Activated naive CD4-positive, alpha-beta T cell treated with anti-CD3 and anti-CD28 coated beads, Interleukin-2, amount 50 U/mL, for 72 hours (primary cell): ENCODE results near the gene PLXNA3. TPM values are rescaled to one million over a fixed set of nuclear protein-coding genes. Genes with fewer than 3 reads are reported as not detected.

Source experiments
- ATAC-seq, 2 donors: fragments of 150-1000 bp; cut with Tn5 transposase; 2 replicates each; pipeline ENCODE4 v1.10.0; 2021; ENCODE audit warnings: mild to moderate bottlenecking in 2 of 2, moderate library complexity in 2 of 2
- DNase-seq, 2 donors: peaks; one replicate each; pipeline ENCODE4 v3.0.0; 2021 to 2022; ENCODE audit warnings: low spot score in 2 of 2
- H3K27ac Mint-ChIP-seq, 2 donors: one replicate each; pipeline ENCODE4 v1.8.0; 2022; ENCODE audit warnings: mild to moderate bottlenecking in 2 of 2, mixed read lengths in 2 of 2
- H3K36me3 Mint-ChIP-seq, 2 donors: one replicate each; pipeline ENCODE4 v1.8.0; 2022; ENCODE audit warnings: mixed read lengths in 2 of 2
- H3K9me3 Mint-ChIP-seq, 2 donors: one replicate each; pipeline ENCODE4 v1.8.0; 2022; ENCODE audit warnings: mixed read lengths in 2 of 2
- total RNA-seq, 2 donors: library from RNA; stranded (reverse); gene quantifications; one replicate each; pipeline ENCODE4 v1.2.3, GENCODE V29; 2022

The PLXNA3 gene
- total RNA-seq, 2 donors from 2014 or later: 37.2 to 40.4 TPM

- H3K27ac Mint-ChIP-seq: no peak overlapping the region
- no peaks in the 10 kb centered on the region for H3K9me3 Mint-ChIP-seq
- DNase-seq: no peak
- ATAC-seq: peak in 1 of 2 donors; percentile 2
- peaks cover 0 to 6% of the 10 kb centered on the region in 2 donors for H3K36me3 Mint-ChIP-seq
These were observed 13.3 kb upstream of the PLXNA3 start for GRCh38 chrX:154444755-154445246.

- no peaks in the 10 kb centered on the region for H3K9me3 Mint-ChIP-seq
- DNase-seq (no peak), ATAC-seq (no peak)
- peaks cover 0 to 6% of the 10 kb centered on the region in 2 donors for H3K36me3 Mint-ChIP-seq
- H3K27ac Mint-ChIP-seq: peak overlapping the region in 1 of 2 donors; percentile 78
These were observed 12.3 kb upstream of the PLXNA3 start for GRCh38 chrX:154445776-154446175.

DNA sequence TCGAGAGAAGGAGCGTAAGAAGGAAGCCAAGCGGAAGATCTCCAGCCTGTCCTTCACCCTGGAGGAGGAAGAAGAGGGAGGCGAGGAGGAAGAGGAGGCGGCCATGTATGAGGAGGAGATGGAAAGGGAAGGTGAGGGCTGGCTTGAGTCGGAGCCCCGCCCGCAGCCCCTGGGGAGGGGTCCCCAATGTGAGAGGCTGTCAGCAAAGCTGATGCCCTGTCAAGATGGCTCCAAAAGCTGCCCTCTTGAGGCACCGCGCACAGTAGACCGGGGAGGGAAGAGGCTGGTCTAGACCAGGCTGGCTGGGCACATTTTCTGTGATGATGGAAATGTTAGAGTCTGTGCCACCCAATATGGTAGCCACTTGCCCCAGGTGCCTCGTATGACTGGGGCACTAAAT is 11.7 kb upstream of the PLXNA3 start:
- H3K36me3 Mint-ChIP-seq: peaks cover 0 to 6% of the 10 kb centered on the region in 2 donors

DNA sequence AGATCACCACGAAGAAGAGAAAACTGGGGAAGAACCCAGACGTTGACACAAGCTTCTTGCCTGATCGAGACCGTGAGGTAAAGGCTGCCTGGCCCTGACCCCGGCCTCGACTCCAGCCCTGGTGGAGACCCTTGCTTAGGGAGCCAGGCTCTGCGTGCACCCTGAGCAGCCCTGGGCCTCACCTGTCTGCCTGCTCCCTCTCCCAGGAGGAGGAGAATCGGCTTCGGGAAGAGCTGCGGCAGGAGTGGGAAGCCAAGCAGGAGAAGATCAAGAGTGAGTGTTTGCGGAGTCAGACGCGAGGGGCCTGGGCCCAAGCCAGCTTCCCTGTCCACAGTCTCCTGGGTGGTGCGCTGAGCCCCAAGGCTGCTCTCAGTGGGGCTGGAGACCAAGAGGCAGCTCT is 9.6 kb upstream of the PLXNA3 start:
- DNase-seq (no peak), ATAC-seq (no peak)
- H3K27ac Mint-ChIP-seq: no peak overlapping the region
- no peaks in the 10 kb centered on the region for H3K9me3 Mint-ChIP-seq
- peaks cover 0 to 6% of the 10 kb centered on the region in 2 donors for H3K36me3 Mint-ChIP-seq

More for the DNA sequence above, 11.7 kb upstream of the PLXNA3 start:
- Mint-ChIP-seq H3K27ac (peak overlapping the region; percentile 72 to 78), H3K9me3 (no peaks in the 10 kb centered on the region)
- DNase-seq (no peak), ATAC-seq (no peak)

DNA sequence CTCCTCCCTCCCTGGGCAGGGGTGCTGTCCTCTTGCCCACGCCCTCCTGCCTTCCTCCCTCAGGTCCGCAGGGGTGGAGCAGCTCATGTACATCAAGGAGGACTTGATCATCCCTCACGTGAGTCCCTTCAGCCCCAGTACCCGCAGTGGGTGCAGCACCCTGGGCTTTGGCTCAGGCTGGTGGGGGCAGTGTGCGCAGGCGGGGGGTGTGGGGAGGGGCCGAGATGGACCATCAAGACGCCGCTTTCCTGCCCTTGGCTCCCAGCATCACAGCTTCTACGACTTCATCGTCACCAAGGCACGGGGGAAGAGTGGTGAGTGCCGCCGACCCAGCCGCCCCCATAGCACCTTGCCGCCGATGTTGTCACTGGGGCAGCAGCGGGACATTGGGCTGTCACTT is 8.5 kb upstream of the PLXNA3 start:
- no peak overlapping the region for H3K27ac Mint-ChIP-seq
- H3K36me3 Mint-ChIP-seq: peaks cover 0 to 6% of the 10 kb centered on the region in 2 donors
- no peaks in the 10 kb centered on the region for H3K9me3 Mint-ChIP-seq
- no peak for ATAC-seq
- DNase-seq: no peak

DNA sequence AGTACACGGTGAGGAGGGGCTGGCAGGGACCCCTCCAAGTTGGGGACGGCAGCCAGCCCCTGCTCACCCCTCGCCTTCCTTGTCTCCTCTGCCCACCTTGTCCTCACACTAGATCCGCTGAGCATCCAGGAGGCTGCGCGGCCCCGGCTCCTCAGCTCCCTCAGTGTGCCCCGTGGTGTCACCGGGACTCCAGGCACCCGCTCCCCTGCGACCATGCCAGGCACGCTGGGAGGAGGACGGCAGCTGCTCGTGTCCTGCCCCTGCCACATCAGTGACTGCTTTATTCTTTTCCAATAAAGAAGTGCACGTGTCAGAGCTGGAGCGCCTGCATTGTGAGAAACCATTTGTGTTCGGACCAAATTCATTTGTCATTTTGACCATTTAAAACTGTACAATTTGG is 7.8 kb upstream of the PLXNA3 start:
- Mint-ChIP-seq H3K27ac (no peak overlapping the region), H3K36me3 (peaks cover 0 to 6% of the 10 kb centered on the region in 2 donors), H3K9me3 (no peaks in the 10 kb centered on the region)
- DNase-seq: no peak
- no peak for ATAC-seq

- Mint-ChIP-seq H3K27ac (no peak overlapping the region), H3K36me3 (peaks cover 5 to 7% of the 10 kb centered on the region in 2 donors), H3K9me3 (no peaks in the 10 kb centered on the region)
- DNase-seq (no peak), ATAC-seq (no peak)
These were observed 5.3 kb upstream of the PLXNA3 start for GRCh38 chrX:154452823-154453222.

DNA sequence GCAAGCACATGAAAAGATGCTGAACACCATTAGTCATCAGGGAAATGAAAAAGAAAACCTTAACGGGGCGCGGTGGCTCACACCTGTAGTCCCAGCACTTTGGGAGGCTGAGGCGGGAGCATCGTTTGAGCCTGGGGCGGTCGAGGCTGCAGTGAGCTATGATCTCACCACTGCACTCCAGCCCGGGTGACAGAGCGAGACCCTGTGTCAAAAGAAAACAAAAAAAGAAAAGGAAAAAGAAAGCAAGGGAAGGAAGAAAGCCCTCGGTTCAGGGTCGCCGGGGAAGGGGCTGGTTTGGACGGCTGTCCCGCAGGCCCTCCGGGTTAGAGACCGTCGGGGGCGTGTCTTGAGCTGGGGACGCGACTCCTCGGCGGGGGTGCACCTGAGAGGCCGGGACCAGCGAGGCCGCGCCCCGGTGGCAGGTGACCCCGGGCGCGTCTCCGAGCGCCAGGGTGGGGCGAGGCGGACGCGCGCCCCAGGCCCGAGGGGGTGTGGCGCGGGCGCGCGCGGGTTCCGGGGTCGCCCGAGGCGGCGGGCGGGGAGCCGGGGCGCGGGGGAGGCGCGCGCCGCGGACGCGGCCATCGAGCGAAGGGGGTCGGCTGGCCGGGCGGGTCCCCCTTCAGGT is 478 bp upstream of the PLXNA3 start:
- H3K36me3 Mint-ChIP-seq: peaks cover 5 to 7% of the 10 kb centered on the region in 2 donors
- peak; percentile 69 to 78 for ATAC-seq
- DNase-seq: peak in 1 of 2 donors; percentile 50
- H3K27ac Mint-ChIP-seq: peak overlapping the region; percentile 85 to 97
- no peaks in the 10 kb centered on the region for H3K9me3 Mint-ChIP-seq

DNA sequence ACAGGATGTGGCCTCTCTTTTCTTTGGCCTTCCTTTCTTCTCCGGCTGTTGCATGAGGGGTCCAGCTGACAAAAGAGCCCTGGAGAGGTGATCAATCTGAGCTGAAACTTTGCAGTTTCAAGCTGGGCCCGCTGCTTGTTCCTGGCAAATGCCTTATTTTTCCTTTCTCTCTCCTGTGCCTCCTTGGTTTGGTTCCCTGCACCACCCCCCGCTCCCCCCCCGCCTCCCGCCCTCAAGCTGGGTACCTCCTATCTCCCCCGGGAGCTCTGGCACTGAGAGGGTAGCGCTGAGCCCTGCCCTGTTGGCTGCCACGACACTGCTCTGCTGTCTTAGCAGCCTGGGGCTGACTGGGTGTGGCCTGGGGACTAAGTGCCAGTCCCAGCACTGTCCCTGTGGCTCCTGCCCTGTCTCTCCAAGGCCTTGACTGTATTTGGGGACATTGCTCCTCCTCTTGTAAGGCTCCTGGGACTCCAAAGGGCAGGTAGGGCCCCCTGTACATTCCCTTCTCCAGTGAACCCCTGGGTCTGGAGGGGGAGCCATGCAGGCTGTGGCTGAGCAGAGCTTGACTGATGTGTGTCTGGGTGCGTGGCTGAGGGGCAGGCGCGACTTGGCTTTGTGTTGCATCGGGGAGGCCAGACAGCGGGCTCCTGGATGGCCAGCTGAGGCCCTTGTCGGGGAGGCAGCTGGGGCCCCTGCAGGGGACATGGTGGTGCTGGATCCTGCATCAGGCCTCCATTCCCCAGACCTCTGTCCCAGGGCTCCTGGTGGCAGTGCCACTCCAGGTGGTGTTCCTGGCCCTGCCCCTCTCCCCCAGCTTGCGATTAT is 1.1 kb downstream of the PLXNA3 start:
- Mint-ChIP-seq H3K27ac (peak overlapping the region in 1 of 2 donors; percentile 86), H3K36me3 (peaks cover 5 to 7% of the 10 kb centered on the region in 2 donors), H3K9me3 (no peaks in the 10 kb centered on the region)
- ATAC-seq (peak; percentile 39 to 48), DNase-seq (no peak)

DNA sequence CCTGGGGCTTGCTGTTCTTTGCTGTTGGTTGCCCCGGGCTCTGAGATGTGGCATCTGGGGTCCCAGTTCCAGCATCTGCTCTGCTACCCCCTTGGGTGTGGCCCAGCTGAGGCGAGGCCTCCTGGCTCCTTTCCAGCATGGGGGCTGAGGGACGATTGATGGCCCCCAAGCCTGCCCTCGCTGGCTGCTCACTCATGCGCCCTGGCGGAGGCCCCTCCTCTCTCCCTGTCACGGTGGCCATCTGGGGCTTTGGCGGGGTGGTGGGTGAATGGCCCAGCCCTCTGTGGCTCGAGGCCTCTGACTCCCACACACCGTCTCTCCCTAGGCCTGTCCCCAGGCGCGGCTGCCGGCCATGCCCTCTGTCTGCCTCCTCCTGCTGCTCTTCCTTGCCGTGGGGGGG is 1.8 kb downstream of the PLXNA3 start:
- no peak for DNase-seq
- Mint-ChIP-seq H3K9me3 (no peaks in the 10 kb centered on the region), H3K36me3 (peaks cover 5 to 7% of the 10 kb centered on the region in 2 donors), H3K27ac (no peak overlapping the region)
- no peak for ATAC-seq

DNA sequence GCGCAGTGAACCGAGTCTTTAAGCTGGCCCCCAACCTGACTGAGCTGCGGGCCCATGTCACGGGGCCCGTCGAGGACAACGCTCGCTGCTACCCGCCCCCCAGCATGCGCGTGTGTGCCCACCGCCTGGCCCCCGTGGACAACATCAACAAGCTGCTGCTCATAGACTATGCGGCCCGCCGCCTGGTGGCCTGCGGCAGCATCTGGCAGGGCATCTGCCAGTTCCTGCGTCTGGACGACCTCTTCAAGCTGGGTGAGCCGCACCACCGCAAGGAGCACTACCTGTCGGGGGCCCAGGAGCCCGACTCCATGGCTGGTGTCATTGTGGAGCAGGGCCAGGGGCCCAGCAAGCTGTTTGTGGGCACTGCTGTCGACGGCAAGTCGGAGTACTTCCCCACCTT is 2.2 kb downstream of the PLXNA3 start:
- no peak overlapping the region for H3K27ac Mint-ChIP-seq
- ATAC-seq: no peak
- DNase-seq: no peak
- peaks cover 5 to 7% of the 10 kb centered on the region in 2 donors for H3K36me3 Mint-ChIP-seq
- no peaks in the 10 kb centered on the region for H3K9me3 Mint-ChIP-seq

- no peaks in the 10 kb centered on the region for H3K9me3 Mint-ChIP-seq
- H3K36me3 Mint-ChIP-seq: peaks cover 2 to 3% of the 10 kb centered on the region in 2 donors
- DNase-seq: no peak
- ATAC-seq: no peak
- no peak overlapping the region for H3K27ac Mint-ChIP-seq
These were observed 4.3 kb downstream of the PLXNA3 start for GRCh38 chrX:154462396-154462795.

DNA sequence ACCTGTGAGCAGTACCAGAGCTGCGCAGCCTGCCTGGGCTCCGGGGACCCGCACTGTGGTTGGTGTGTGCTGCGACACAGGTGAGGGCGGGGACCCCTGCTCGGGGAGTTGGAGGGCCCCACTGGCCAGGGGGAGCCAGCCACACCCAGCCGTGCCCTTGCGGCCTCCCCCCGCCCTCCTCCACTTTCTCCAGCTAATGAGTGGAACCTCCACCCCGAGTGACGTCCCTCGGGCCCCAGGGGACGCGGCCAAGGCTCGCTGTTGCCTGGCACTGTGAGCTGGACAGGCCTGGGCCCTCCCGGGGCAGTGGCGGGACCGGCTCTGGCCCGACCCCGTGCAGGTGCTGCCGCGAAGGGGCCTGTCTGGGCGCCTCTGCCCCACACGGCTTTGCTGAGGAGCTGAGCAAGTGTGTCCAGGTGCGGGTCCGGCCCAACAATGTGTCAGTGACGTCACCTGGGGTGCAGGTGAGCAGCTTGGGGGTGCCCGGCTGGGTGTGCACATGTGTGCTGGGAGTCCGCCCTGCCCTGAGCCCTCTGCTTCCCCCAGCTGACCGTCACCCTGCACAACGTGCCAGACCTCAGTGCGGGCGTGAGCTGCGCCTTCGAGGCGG is 5.6 kb downstream of the PLXNA3 start:
- Mint-ChIP-seq H3K27ac (no peak overlapping the region), H3K36me3 (no peaks in the 10 kb centered on the region), H3K9me3 (no peaks in the 10 kb centered on the region)
- DNase-seq (no peak), ATAC-seq (no peak)

GRCh38 chrX:154464806-154465365 is 6.8 kb downstream of the PLXNA3 start:
- Mint-ChIP-seq H3K9me3 (no peaks in the 10 kb centered on the region), H3K36me3 (no peaks in the 10 kb centered on the region), H3K27ac (no peak overlapping the region)
- no peak for DNase-seq
- ATAC-seq: no peak

DNA sequence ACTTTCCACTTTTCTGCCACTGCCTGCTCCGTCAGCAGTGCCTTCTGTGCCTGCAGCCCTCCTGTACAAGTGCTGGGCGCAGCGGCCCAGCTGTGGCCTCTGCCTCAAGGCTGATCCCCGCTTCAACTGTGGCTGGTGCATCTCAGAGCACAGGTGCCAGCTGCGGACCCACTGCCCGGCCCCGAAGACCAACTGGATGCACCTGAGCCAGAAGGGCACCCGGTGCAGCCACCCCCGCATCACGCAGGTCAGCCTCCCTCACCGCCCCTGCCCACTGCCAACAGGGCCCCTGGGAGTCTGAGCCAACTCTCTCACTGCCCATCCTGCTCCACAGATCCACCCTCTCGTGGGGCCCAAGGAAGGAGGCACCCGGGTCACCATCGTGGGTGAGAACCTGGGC is 7.5 kb downstream of the PLXNA3 start:
- Mint-ChIP-seq H3K27ac (no peak overlapping the region), H3K9me3 (no peaks in the 10 kb centered on the region), H3K36me3 (no peaks in the 10 kb centered on the region)
- ATAC-seq (no peak), DNase-seq (no peak)

DNA sequence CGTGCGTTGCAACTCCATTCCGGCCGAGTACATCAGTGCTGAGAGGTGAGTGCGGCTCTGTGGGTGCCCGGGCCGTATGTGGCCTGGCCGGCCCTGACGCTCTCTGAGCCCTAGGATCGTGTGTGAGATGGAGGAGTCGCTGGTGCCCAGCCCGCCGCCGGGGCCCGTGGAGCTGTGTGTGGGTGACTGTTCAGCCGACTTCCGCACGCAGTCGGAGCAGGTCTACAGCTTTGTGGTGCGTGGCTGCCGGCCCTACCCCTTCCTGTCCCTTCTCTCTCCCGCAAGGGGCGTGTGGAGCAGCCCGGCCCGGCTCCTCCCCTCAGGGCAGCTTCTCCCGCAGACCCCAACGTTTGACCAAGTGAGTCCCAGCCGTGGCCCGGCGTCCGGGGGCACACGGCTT is 8.0 kb downstream of the PLXNA3 start:
- ATAC-seq (no peak), DNase-seq (no peak)
- Mint-ChIP-seq H3K9me3 (no peaks in the 10 kb centered on the region), H3K36me3 (no peaks in the 10 kb centered on the region), H3K27ac (no peak overlapping the region)

GRCh38 chrX:154466907-154467306 is 8.8 kb downstream of the PLXNA3 start:
- no peak for ATAC-seq
- H3K9me3 Mint-ChIP-seq: no peaks in the 10 kb centered on the region
- no peak overlapping the region for H3K27ac Mint-ChIP-seq
- no peak for DNase-seq
- no peaks in the 10 kb centered on the region for H3K36me3 Mint-ChIP-seq
